Measurements from ENCODE around the gene ECE1.

ECE1 gene

GRCh38 chr1:21331752-21332478 lies 41.7 kb upstream of the ECE1 start:
- H3K4me3 ChIP-seq (ENCODE audit: control insufficient read depth, low read depth, low read length) = no peak overlapping the region
- no peak for TF ChIP-seq CTCF (conservative IDR thresholded peaks at IDR 0.05; ENCODE audit: control insufficient read depth, insufficient read depth, low read depth, low read length)
- no peak for DNase-seq (ENCODE audit: low read depth)

- no peak overlapping the region for H3K4me3 ChIP-seq (ENCODE audit: control insufficient read depth, low read depth, low read length)
- DNase-seq (ENCODE audit: low read depth) = no peak
- no peak for TF ChIP-seq CTCF (conservative IDR thresholded peaks at IDR 0.05; ENCODE audit: control insufficient read depth, insufficient read depth, low read depth, low read length)
Measured at GRCh38 chr1:21330544-21330943, 40.3 kb upstream of the ECE1 start.

GRCh38 chr1:21329209-21329844 lies 39.1 kb upstream of the ECE1 start:
- TF ChIP-seq CTCF (conservative IDR thresholded peaks at IDR 0.05; ENCODE audit: control insufficient read depth, insufficient read depth, low read depth, low read length) = no peak
- DNase-seq (ENCODE audit: low read depth) = peak; percentile 35
- H3K4me3 ChIP-seq (ENCODE audit: control insufficient read depth, low read depth, low read length) = no peak overlapping the region

GRCh38 chr1:21327566-21328323 lies 37.5 kb upstream of the ECE1 start:
- H3K4me3 ChIP-seq (ENCODE audit: control insufficient read depth, low read depth, low read length) = no peak overlapping the region
- TF ChIP-seq CTCF (conservative IDR thresholded peaks at IDR 0.05; ENCODE audit: control insufficient read depth, insufficient read depth, low read depth, low read length) = no peak
- DNase-seq (ENCODE audit: low read depth) = no peak

GRCh38 chr1:21326861-21327344 lies 36.6 kb upstream of the ECE1 start:
- no peak overlapping the region for H3K4me3 ChIP-seq (ENCODE audit: control insufficient read depth, low read depth, low read length)
- DNase-seq (ENCODE audit: low read depth) = no peak
- no peak for TF ChIP-seq CTCF (conservative IDR thresholded peaks at IDR 0.05; ENCODE audit: control insufficient read depth, insufficient read depth, low read depth, low read length)

GRCh38 chr1:21325731-21326387 lies 35.6 kb upstream of the ECE1 start:
- H3K4me3 ChIP-seq (ENCODE audit: control insufficient read depth, low read depth, low read length) = no peak overlapping the region
- DNase-seq (ENCODE audit: low read depth) = no peak
- TF ChIP-seq CTCF (conservative IDR thresholded peaks at IDR 0.05; ENCODE audit: control insufficient read depth, insufficient read depth, low read depth, low read length) = no peak
